Smooth muscle cell (in vitro differentiated cells): Measurements from ENCODE around the gene GJB5. TPM values are rescaled to one million over a fixed set of nuclear protein-coding genes. Genes with fewer than 3 reads are reported as not detected.

ENCODE experiments used
- DNase-seq: peaks from one replicate; lab custom pipeline; 2025; ENCODE audit not compliant: unreplicated experiment; lab: John Stamatoyannopoulos, UW
- H2AFZ ChIP-seq: fragments of 200-600 bp; sonication (generic); 2 replicates; pipeline ENCODE4 v1.6.0; 2016; ENCODE audit warnings: antibody characterized with exemption, low read depth, mild to moderate bottlenecking
- H3F3A ChIP-seq: fragments of 200-600 bp; sonication (generic); 2 replicates; pipeline ENCODE4 v1.6.0; 2017; ENCODE audit warnings: antibody characterized with exemption, low read depth
- H3K27ac ChIP-seq: fragments of 200-600 bp; sonication (generic); 2 replicates; pipeline ENCODE4 v1.5.1; 2016; ENCODE audit warnings: low read depth, mild to moderate bottlenecking
- H3K27me3 ChIP-seq: fragments of 200-600 bp; sonication (generic); 2 replicates; pipeline ENCODE4 v1.6.1; 2016; ENCODE audit warnings: low read depth, mild to moderate bottlenecking
- H3K36me3 ChIP-seq: fragments of 200-600 bp; sonication (generic); 2 replicates; pipeline ENCODE4 v1.5.1; 2016; ENCODE audit warnings: low read depth
- H3K4me1 ChIP-seq: fragments of 200-600 bp; sonication (generic); 2 replicates; pipeline ENCODE4 v1.5.1; 2016; ENCODE audit warnings: low read depth
- H3K4me2 ChIP-seq: fragments of 200-600 bp; sonication (generic); 2 replicates; pipeline ENCODE4 v1.6.0; 2016; ENCODE audit warnings: mild to moderate bottlenecking
- H3K4me3 ChIP-seq: fragments of 200-600 bp; sonication (generic); 2 replicates; pipeline ENCODE4 v1.5.1; 2016; ENCODE audit warnings: mild to moderate bottlenecking
- H3K79me2 ChIP-seq: fragments of 200-600 bp; sonication (generic); 2 replicates; pipeline ENCODE4 v1.6.0; 2016; ENCODE audit warnings: low read depth, mild to moderate bottlenecking
- H3K9ac ChIP-seq: fragments of 200-600 bp; sonication (generic); 2 replicates; pipeline ENCODE4 v1.6.0; 2016; ENCODE audit warnings: low read depth
- H3K9me3 ChIP-seq: fragments of 200-600 bp; sonication (generic); replicated peaks from 2 replicates; pipeline ENCODE4 v1.5.1; 2016; ENCODE audit warnings: low read depth
- H4K20me1 ChIP-seq: fragments of 200-600 bp; sonication (generic); 2 replicates; pipeline ENCODE4 v1.6.0; 2016; ENCODE audit warnings: low read depth
- WGBS: methylation state at CpG from one replicate; pipeline ENCODE4 v1.1.7; 2016; ENCODE audit warnings: low lambda C conversion rate; 5-methylcytosine and 5-hydroxymethylcytosine counted together
- polyA plus RNA-seq: library from polyadenylated mRNA; unstranded; fragments of >200 nt; fragmentation: Nextera tagmentation; extraction: Ambion mirVana; gene quantifications from 2 replicates; pipeline ENCODE4 v1.2.1, GENCODE V29; 2016
- total RNA-seq: library from RNA; depleted of rRNA; stranded (reverse); fragments of >200 nt; gene quantifications from 2 replicates; pipeline ENCODE4 v1.2.3, GENCODE V29; 2014
- TF ChIP-seq, protein P1 (sequence below): fragments of 200-600 bp; sonication (generic); IDR thresholded peaks from 2 replicates; pipeline ENCODE4 v1.5.1; 2017; ENCODE audit warnings: borderline replicate concordance, mild to moderate bottlenecking, antibody characterized with exemption; ENCODE audit not compliant: insufficient read depth, poor library complexity, severe bottlenecking

The GJB5 gene
- total and polyA plus RNA-seq, 2 experiments from 2014 or later = 2.5 to 8.8 TPM

DNA sequence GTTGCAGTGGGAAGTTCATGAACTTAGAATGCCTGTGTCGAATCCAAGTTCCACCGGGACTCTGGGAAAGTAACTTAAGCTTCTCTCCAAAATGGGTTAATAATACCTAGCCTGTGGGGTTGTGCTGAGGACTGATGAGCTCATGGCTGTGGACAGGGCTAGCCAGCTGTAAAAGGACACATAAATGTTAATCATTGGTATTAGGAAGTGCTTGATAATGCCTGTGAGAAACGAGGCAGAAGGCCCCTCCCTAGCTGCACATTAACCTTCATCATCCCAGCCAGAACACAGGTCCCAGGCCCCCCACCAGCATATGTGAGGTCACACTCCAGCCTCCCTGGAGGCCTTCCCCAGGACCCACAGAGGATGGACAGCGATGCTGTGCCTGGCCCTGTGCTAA, 3.9 kb downstream of the GJB5 start:
- Histone ChIP-seq H3F3A (no peaks in the 10 kb centered on the region), H3K79me2 (no peaks in the 10 kb centered on the region), H3K36me3 (no peaks in the 10 kb centered on the region), H2AFZ (no peak overlapping the region), H3K4me3 (no peak overlapping the region), H3K4me2 (no peak overlapping the region), H3K9me3 (no peaks in the 10 kb centered on the region), H3K27ac (no peak overlapping the region), H3K27me3 (no peaks in the 10 kb centered on the region), H3K4me1 (no peaks in the 10 kb centered on the region), H3K9ac (no peak overlapping the region), H4K20me1 (no peaks in the 10 kb centered on the region)
- TF ChIP-seq, protein P1, sequence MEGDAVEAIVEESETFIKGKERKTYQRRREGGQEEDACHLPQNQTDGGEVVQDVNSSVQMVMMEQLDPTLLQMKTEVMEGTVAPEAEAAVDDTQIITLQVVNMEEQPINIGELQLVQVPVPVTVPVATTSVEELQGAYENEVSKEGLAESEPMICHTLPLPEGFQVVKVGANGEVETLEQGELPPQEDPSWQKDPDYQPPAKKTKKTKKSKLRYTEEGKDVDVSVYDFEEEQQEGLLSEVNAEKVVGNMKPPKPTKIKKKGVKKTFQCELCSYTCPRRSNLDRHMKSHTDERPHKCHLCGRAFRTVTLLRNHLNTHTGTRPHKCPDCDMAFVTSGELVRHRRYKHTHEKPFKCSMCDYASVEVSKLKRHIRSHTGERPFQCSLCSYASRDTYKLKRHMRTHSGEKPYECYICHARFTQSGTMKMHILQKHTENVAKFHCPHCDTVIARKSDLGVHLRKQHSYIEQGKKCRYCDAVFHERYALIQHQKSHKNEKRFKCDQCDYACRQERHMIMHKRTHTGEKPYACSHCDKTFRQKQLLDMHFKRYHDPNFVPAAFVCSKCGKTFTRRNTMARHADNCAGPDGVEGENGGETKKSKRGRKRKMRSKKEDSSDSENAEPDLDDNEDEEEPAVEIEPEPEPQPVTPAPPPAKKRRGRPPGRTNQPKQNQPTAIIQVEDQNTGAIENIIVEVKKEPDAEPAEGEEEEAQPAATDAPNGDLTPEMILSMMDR = no peak
- WGBS = 66% methylated on average over 4 of the region's 4 CpGs
- DNase-seq = no peak

DNA sequence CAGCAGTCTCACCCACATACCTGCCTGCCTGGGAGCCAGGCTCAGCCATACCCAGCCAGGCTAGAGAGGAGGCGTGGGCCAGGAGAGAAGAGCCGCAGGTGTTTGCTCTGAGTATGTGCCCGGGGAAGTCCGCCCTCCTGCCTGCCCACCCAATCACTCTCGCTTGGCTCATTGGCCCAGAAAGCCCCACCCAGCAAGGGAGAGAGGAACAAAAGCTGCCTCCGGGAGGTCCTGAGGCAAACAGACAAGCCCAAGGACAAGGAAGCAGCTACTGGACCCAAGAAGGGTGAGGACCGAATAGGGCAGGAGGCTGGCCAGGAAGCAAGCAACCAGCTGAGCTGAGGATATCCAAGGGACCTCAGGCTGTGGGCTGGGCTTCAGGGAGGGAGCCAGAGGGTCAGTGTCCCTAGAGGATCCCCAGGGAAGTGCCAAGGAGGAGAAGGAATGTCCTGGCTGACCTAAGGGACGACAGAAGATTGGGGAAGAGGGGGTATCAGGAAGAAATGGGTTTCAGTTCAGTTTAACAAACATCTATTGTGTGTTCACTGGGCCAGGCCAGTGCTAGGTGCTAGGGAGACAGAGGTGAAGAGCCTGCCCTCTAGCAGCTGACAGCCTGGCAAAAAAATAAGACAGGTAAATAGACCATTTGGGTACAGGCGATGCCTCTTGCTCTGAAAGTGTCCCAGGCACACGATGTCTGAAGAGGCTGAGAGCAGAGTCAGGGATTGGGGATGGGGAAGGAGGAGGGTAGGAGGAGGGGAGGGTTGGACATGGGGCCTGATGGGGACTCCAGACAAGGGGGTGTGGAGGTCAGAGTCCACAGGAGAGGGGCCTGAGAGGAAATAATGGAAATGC, 4.9 kb downstream of the GJB5 start, which contains the start of gene GJB4:
Gene GJB4, plus strand, starts transcription at position 238 of the 855 bp plus-strand sequence. CDS start 1,515 bp downstream, outside the sequence.
- Histone ChIP-seq H3K27ac (no peak within 1 kb of the TSS), H3K36me3 (no peaks in the 10 kb centered on the region), H3K27me3 (no peaks in the 10 kb centered on the region), H3K4me3 (no peak within 1 kb of the TSS), H3K4me2 (no peak within 1 kb of the TSS), H3K9ac (no peak within 1 kb of the TSS), H3F3A (no peaks in the 10 kb centered on the region), H2AFZ (no peak within 1 kb of the TSS), H4K20me1 (no peaks in the 10 kb centered on the region), H3K4me1 (no peaks in the 10 kb centered on the region), H3K9me3 (no peaks in the 10 kb centered on the region), H3K79me2 (no peaks in the 10 kb centered on the region)
- TF ChIP-seq, protein P1 = no peak
- no peak for DNase-seq
- 73% methylated on average over 10 of the region's 10 CpGs for WGBS

DNA sequence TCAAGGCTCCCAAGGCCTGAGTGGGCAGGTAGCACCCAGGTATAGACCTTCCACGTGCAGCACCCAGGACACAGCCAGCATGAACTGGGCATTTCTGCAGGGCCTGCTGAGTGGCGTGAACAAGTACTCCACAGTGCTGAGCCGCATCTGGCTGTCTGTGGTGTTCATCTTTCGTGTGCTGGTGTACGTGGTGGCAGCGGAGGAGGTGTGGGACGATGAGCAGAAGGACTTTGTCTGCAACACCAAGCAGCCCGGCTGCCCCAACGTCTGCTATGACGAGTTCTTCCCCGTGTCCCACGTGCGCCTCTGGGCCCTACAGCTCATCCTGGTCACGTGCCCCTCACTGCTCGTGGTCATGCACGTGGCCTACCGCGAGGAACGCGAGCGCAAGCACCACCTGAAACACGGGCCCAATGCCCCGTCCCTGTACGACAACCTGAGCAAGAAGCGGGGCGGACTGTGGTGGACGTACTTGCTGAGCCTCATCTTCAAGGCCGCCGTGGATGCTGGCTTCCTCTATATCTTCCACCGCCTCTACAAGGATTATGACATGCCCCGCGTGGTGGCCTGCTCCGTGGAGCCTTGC, 6.4 kb downstream of the GJB5 start:
- H3K4me1 ChIP-seq = no peaks in the 10 kb centered on the region
- TF ChIP-seq, protein P1 = no peak
- H3K79me2 ChIP-seq = no peaks in the 10 kb centered on the region
- no peaks in the 10 kb centered on the region for H3K27me3 ChIP-seq
- H3K4me3 ChIP-seq = no peak overlapping the region
- H3K4me2 ChIP-seq = no peak overlapping the region
- WGBS = 98% methylated on average over 33 of the region's 33 CpGs
- H3K36me3 ChIP-seq = no peaks in the 10 kb centered on the region
- no peak for DNase-seq
- no peaks in the 10 kb centered on the region for H4K20me1 ChIP-seq
- no peaks in the 10 kb centered on the region for H3F3A ChIP-seq
- no peak overlapping the region for H2AFZ ChIP-seq
- no peaks in the 10 kb centered on the region for H3K9me3 ChIP-seq
- H3K27ac ChIP-seq = no peak overlapping the region
- no peak overlapping the region for H3K9ac ChIP-seq
